ENCODE data around the gene RASGRP2. TPM values are rescaled to one million over a fixed set of nuclear protein-coding genes. Genes with fewer than 3 reads are reported as not detected.

The RASGRP2 gene
- total RNA-seq, 4 donors from 2014 or later: 34.5 to 84.9 (median 41.1) TPM

- no peak for ATAC-seq
- TF ChIP-seq POLR2A (IDR thresholded peaks at IDR 0.05) (no peak), CTCF (IDR thresholded peaks at IDR 0.05) (no peak), EP300 (IDR thresholded peaks at IDR 0.05) (no peak), POLR2AphosphoS5 (IDR thresholded peaks at IDR 0.05) (no peak)
- H3K27me3 ChIP-seq: no peaks in the 10 kb centered on the region
- peak overlapping the region in 2 of 4 donors; percentile 18 to 27 for H3K27ac ChIP-seq
- H3K9me3 ChIP-seq: no peaks in the 10 kb centered on the region
- peaks cover 0 to 88% of the 10 kb centered on the region in 2 donors for H3K36me3 ChIP-seq
- 63% methylated on average over 2 of the region's 9 CpGs; no CpG with 5 or more reads in 1 of the 2 donors for WGBS, 2 donors (ENCODE audit: low coverage in 1 of 2)
- peaks cover 0 to 3% (median 0%) of the 10 kb centered on the region in 3 donors for H3K4me1 ChIP-seq
- no peak overlapping the region for H3K4me3 ChIP-seq
Measured at GRCh38 chr11:64735725-64736259, 8.2 kb downstream of the RASGRP2 start.

GRCh38 chr11:64734811-64735724, 8.9 kb downstream of the RASGRP2 start:
- TF ChIP-seq POLR2AphosphoS5 (IDR thresholded peaks at IDR 0.05) (no peak), EP300 (IDR thresholded peaks at IDR 0.05) (no peak), POLR2A (IDR thresholded peaks at IDR 0.05) (no peak), CTCF (IDR thresholded peaks at IDR 0.05) (no peak)
- no peak overlapping the region for H3K4me3 ChIP-seq
- ATAC-seq: no peak
- H3K27ac ChIP-seq: no peak overlapping the region
- no peaks in the 10 kb centered on the region for H3K27me3 ChIP-seq
- 0 to 48% methylated on average over 2 to 3 of the region's 23 CpGs for WGBS, 2 donors (ENCODE audit: low coverage in 1 of 2)
- peaks cover 0 to under 1% (median 0%) of the 10 kb centered on the region in 3 donors for H3K4me1 ChIP-seq
- no peaks in the 10 kb centered on the region for H3K9me3 ChIP-seq
- peaks cover 0 to 91% of the 10 kb centered on the region in 2 donors for H3K36me3 ChIP-seq

GRCh38 chr11:64731601-64732000, 12.3 kb downstream of the RASGRP2 start:
- Histone ChIP-seq H3K27ac (no peak overlapping the region), H3K9me3 (no peaks in the 10 kb centered on the region), H3K36me3 (peaks cover 0 to 91% of the 10 kb centered on the region in 2 donors), H3K27me3 (no peaks in the 10 kb centered on the region), H3K4me3 (no peak overlapping the region), H3K4me1 (peaks cover 0 to 5% (median 0%) of the 10 kb centered on the region in 3 donors)
- TF ChIP-seq CTCF (IDR thresholded peaks at IDR 0.05) (no peak), POLR2A (IDR thresholded peaks at IDR 0.05) (no peak), POLR2AphosphoS5 (IDR thresholded peaks at IDR 0.05) (no peak), EP300 (IDR thresholded peaks at IDR 0.05) (no peak)
- WGBS, 2 donors (ENCODE audit: low coverage in 1 of 2): 91 to 93% methylated on average over 3 of the region's 3 CpGs
- ATAC-seq: no peak

- no peak for TF ChIP-seq POLR2AphosphoS5 (IDR thresholded peaks at IDR 0.05)
- TF ChIP-seq CTCF (IDR thresholded peaks at IDR 0.05): no peak
- TF ChIP-seq POLR2A (IDR thresholded peaks at IDR 0.05): no peak
- no peak for TF ChIP-seq EP300 (IDR thresholded peaks at IDR 0.05)
- peak; percentile 53 for ATAC-seq
- WGBS, 2 donors (ENCODE audit: low coverage in 1 of 2): 33 to 39% methylated on average over 3 to 8 of the region's 21 CpGs
Measured at GRCh38 chr11:64729851-64730382, 14.0 kb downstream of the RASGRP2 start.

More at GRCh38 chr11:64729851-64730382, 14.0 kb downstream of the RASGRP2 start:
- Histone ChIP-seq H3K4me1 (peaks cover 0 to 5% (median 0%) of the 10 kb centered on the region in 3 donors), H3K27ac (no peak overlapping the region), H3K4me3 (no peak overlapping the region), H3K9me3 (no peaks in the 10 kb centered on the region), H3K36me3 (peaks cover 0 to 78% of the 10 kb centered on the region in 2 donors), H3K27me3 (no peaks in the 10 kb centered on the region)
